Measurements from ENCODE around the gene ACOT7.
"Not testable (repeated sequence)": the region's sequence is repeated elsewhere in the genome, so short reads cannot be mapped to it uniquely, and the experiment has no call there.

ACOT7 gene

DNA sequence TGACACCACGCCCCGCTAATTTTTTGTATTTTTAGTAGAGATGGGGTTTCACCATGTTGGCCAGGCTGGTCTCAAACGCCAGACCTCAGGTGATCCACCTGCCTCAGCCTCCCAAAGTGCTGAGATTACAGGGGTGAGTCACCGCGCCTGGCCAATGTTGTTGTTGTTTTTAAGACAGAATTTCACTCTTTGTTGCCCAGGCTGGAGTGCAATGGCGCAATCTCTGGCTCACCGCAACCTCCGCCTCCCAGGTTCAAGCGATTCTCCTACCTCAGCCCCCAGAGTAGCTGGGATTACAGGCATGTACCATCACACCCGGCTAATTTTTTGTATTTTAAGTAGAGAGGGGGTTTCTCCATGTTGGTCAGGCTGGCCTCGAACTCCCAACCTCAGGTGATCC, 173.9 kb downstream of the ACOT7 start:
- DNase-seq: not testable (repeated sequence)

DNA sequence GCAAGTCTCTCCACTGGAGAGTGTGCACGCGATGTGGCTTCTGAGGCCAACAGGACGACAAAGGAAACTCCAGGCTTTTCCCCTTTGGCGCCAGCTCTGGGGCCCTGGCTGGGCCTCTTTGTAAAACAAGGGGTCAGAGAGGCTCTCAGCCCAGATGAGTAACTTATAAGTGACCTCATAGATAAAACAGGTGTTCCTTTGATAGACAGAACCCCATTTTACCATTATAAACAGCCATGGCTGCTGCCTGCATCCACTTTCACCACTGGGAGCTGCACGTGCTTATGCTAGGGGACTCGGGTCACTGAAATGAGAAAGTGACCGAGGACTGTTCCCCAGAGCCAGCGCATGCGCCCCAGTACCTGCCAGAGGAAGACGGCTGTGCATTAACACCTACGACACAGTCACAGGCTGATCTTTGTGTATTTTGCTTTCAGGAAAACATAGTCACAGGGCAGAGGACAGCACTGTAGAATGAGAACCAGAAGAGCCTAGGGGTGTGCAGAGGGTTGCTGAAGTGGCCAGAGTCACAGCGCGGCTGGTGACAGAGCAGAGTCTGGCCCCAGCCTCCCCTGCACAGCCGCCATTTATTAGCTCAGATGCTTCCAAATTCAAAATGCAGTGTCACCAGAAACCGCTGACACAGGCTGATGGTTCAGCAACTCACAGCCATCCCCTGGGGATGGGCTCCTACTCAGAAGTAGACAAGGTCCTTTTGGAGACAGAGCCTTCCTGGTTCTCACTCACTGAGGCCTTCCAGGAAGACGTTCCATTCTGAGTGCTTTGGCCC, 175.0 kb downstream of the ACOT7 start:
- DNase-seq: no peak
